Peyer's patch (tissue), 4 donors: ENCODE measurements around the gene HNRNPA3.

Source experiments
- CTCF ChIP-seq, 6 experiments: fragments of 450-650 bp in 4 of 6; fragments of 200-600 bp in 2 of 6; sonication (generic) in 1 of 6; IDR thresholded peaks; one replicate each; pipeline ENCODE4 v1.5.1; 2017 to 2019; ENCODE audit warnings: antibody characterized with exemption in 6 of 6, mild to moderate bottlenecking in 3 of 6, moderate library complexity in 1 of 6
- POLR2A ChIP-seq, 2 donors: fragments of 450-650 bp; IDR thresholded peaks; one replicate each; pipeline ENCODE4 v1.5.1; 2017; ENCODE audit warnings: antibody characterized with exemption in 2 of 2, mild to moderate bottlenecking in 2 of 2, moderate library complexity in 2 of 2

DNA sequence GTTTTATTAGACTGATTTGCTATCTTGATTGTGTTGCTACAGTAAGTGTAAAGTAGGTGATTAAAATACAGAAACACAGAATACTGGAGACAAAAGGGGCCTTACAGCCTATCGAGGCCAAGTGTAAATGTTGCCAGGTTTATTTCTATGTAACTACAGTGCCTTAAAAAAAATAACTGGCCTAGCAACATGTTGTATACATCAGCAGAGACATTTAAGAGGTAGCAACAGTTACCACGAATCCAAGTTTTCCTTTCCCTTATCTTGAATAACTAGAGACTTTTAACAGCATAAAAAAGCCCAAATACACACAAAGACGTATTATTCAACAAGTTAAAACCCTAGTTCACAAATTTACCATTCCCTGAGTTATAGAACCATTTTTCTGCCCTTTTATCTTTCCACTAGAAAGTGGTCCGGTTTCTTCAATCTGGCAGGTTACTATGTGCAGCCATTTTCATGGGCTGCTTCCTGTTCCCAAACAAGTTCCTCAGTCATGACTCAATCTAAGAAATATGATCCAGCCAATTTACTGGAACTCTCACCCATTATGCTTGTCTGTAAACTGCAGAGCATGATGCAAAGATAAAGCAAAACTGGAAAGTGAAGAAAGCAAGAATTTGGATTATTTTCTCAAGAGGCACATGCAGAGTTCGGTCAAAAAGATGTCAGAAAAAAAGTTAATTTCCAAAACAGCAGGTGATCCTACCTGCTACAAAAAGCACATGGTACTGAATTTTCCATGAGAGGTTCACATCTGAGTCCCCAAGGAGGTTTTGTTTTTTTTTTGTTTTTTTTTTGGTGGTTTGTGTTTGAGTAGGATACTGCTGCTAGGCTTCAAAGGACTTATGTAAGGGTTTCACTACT lies 29.8 kb downstream of the HNRNPA3 start:
- TF ChIP-seq CTCF (IDR thresholded peaks at IDR 0.05): no peak
- no peak for TF ChIP-seq POLR2A (IDR thresholded peaks at IDR 0.05)
